GM20000 (cell line): ENCODE results near the gene LMTK3.

Experiments
- DNase-seq: peaks from one replicate; pipeline ENCODE4 v3.0.0; 2012; ENCODE audit warnings: low spot score
- CTCF ChIP-seq: IDR thresholded peaks from 2 replicates; pipeline ENCODE4 v1.5.1; 2012; ENCODE audit warnings: mild to moderate bottlenecking, control low read depth; ENCODE audit errors: extremely low read depth, missing control alignments

Gene LMTK3

DNA sequence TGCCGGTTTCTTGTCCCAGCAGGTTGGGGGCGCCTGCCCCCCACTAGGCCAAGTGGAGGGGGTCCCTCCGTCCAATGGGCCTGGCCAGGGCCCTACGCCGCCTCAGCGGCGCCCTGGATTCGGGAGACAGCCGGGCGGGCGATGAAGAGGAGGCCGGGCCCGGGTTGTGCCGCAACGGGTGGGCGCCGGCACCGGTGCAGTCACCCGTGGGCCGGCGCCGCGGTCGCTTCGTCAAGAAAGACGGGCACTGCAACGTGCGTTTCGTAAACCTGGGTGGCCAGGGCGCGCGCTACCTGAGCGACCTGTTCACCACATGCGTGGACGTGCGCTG, 50.0 kb downstream of the LMTK3 start:
- no peak for DNase-seq
- no peak for TF ChIP-seq CTCF

- no peak for DNase-seq
These were observed 53.6 kb downstream of the LMTK3 start for GRCh38 chr19:48458016-48458415.

DNA sequence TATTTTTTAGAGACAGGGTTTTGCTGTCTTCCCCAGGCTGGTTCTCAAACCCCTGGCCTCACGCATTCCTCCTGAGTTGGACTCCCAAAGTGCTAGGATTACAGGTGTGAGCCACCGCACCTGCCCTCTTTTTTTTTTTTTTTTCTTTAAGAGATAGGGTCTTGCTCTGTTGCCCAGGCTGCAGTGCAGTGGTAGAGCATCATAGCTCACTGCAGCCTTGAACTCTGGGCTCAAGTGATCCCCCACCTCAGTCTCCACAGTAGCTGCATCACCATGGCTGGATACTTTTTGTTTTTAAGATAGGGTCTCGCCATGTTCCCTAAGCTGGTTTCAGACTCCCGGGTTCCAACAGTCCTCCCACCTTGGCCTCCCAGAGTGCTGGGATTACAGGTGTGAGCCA, 54.8 kb downstream of the LMTK3 start:
- DNase-seq, result no peak
- no peak for TF ChIP-seq CTCF

More at GRCh38 chr19:48458016-48458415, 53.6 kb downstream of the LMTK3 start:
- TF ChIP-seq CTCF, result no peak

DNA sequence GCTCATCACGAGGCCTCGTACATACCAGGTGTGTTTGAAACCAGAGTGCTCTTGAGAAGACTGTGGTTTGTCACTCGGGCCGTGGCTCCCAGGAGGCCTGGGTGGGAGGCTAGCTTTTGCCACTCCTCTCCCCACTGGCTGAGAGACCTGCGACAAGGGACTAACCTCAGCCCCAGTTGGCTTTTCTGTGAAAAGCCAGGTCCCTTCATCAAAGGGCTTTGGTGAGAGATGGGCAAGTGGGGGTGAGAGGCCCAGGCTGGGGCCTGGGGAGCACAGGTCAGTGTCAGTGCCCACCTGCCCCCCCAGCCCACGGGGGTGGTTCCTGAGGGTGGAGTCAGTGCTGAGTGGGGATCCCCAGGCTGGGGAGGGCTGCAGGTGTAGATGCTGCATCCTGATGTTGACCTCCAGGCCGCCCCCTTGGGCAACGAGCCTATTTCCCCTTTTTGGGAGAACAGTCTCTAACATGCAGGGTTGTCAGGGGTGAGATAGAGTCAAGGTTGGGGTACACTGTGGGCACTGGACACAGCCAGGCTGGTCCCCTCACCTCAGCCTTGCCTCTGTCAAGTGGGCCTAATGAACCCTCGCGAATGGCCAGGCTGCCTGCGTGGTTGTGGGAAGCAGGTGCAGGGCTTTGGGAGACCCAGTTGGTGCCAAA, 55.6 kb downstream of the LMTK3 start:
- TF ChIP-seq CTCF, result no peak
- no peak for DNase-seq

DNA sequence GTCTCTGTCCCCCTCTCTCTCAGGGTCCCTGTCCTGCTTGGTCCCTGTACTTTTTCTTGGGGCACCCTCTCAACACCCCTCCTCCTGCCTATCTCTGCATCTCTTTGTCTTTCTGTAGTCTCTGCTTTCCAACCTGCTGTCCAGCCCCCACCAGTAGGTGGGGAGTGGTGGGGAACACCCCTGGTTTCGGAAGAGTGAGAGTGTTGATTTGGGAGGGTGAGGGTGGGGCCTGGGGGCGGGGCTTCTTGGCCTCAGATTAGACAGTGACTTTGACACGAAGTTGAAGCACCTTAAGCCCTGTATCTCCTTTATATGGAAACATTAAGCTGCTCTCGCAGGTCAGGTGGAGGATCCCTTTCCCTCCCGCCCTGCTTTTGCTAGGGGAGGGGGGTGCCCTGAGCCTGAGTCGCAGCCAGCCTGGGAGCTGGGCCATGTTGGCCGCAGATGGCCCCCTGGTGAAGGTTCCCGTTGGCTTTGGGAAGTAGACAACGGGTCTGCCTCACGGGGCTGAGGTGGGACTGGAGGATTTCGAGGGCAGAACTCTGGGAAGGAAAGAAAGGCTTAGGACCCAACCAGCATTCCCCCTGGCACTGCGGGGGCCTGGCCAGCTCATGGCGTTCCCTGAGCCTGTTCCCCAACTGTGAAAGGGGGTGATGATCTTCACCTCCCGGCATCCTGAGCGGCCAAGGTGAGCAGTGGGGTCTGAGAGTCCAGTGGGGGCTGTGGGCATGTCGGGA, 56.3 kb downstream of the LMTK3 start, which contains the start of gene KCNJ14:
Gene KCNJ14, plus strand, starts transcription at position 404 of the 737 bp plus-strand sequence. CDS start 6,151 bp downstream, outside the sequence.
- no peak for DNase-seq
- no peak for TF ChIP-seq CTCF

- TF ChIP-seq CTCF, result no peak
- DNase-seq, result no peak
These were observed 57.4 kb downstream of the LMTK3 start for GRCh38 chr19:48454150-48454730.
